Panc1 (cell line): Measurements from ENCODE around the gene CREB5. TPM values are rescaled to one million over a fixed set of nuclear protein-coding genes. Genes with fewer than 3 reads are reported as not detected.

Experiments used
- ATAC-seq: fragments of 200-7000 bp; cut with Tn5 transposase; 2 replicates; pipeline ENCODE4 v1.9.1; 2020; ENCODE audit warnings: mild to moderate bottlenecking, moderate library complexity
- BruUV-seq: library from RNA; stranded (reverse); fragments of 400-500 nt; replicated peaks from 2 replicates; lab custom pipeline; 2021; lab: Mats Ljungman, UMichigan
- CTCF ChIA-PET: fragments of 300-600 bp; sonication (Branson Sonifier 250); formaldehyde crosslinking; loops from one replicate; lab custom pipeline; 2022; ENCODE audit warnings: antibody characterized with exemption; lab: Charles Lee
- POLR2A ChIA-PET: fragments of 300-600 bp; sonication (Branson Sonifier 250); formaldehyde crosslinking; loops from one replicate; lab custom pipeline; 2022; ENCODE audit warnings: antibody characterized with exemption; lab: Charles Lee
- DNase-seq: peaks from one replicate; pipeline ENCODE4 v3.0.0-alpha.2; 2010; ENCODE audit warnings: low read depth, low spot score
- H3K27ac ChIP-seq: 2 replicates; pipeline ENCODE4 v1.5.1; 2011; ENCODE audit warnings: mild to moderate bottlenecking, low read length, inconsistent platforms
- H3K27me3 ChIP-seq: fragments of 200-500 bp; sonication (Bioruptor generic); 2 replicates; pipeline ENCODE4 v1.6.0; 2014; ENCODE audit warnings: low read length, inconsistent platforms; ENCODE audit not compliant: control insufficient read depth, insufficient read depth
- H3K36me3 ChIP-seq: fragments of 200-500 bp; sonication (Bioruptor generic); 2 replicates; pipeline ENCODE4 v1.5.1; 2014; ENCODE audit warnings: inconsistent platforms, mild to moderate bottlenecking, low read length, moderate library complexity; ENCODE audit not compliant: control insufficient read depth, insufficient read depth
- H3K4me1 ChIP-seq: 2 replicates; pipeline ENCODE4 v1.5.1; 2011; ENCODE audit warnings: inconsistent platforms, mild to moderate bottlenecking, low read length, moderate library complexity; ENCODE audit not compliant: control insufficient read depth, insufficient read depth
- H3K4me3 ChIP-seq, 2 experiments: 2 replicates each; pipeline ENCODE4 v1.5.1; 2011 to 2012; ENCODE audit warnings: low read depth in 2 of 2, low read length in 2 of 2, mild to moderate bottlenecking in 2 of 2, inconsistent platforms in 1 of 2, moderate library complexity in 1 of 2
- H3K9me3 ChIP-seq: fragments of 200-500 bp; sonication (Bioruptor generic); 2 replicates; pipeline ENCODE4 v1.5.1; 2014; ENCODE audit warnings: low read depth, mild to moderate bottlenecking, inconsistent platforms, low read length, moderate library complexity; ENCODE audit not compliant: control insufficient read depth, insufficient read depth
- POLR2AphosphoS5 ChIP-seq: IDR thresholded peaks from 2 replicates; pipeline ENCODE4 v1.6.1; 2012; ENCODE audit warnings: mild to moderate bottlenecking, low read depth, low read length, moderate library complexity
- REST ChIP-seq, 2 experiments: IDR thresholded peaks; 2 replicates each; pipeline ENCODE4 v1.6.1; 2011 to 2012; ENCODE audit warnings: low read depth in 2 of 2, control low read depth in 1 of 2, low read length in 1 of 2, mild to moderate bottlenecking in 1 of 2, moderate library complexity in 1 of 2; ENCODE audit not compliant: insufficient read depth in 1 of 2
- SIN3A ChIP-seq: IDR thresholded peaks from 2 replicates; pipeline ENCODE4 v1.6.1; 2012; ENCODE audit warnings: low read depth, mild to moderate bottlenecking, low read length, moderate library complexity, borderline replicate concordance; ENCODE audit not compliant: insufficient read depth
- TCF7L2 ChIP-seq: IDR thresholded peaks from 2 replicates; pipeline ENCODE4 v1.6.1; 2011; ENCODE audit warnings: mild to moderate bottlenecking, low read depth, low read length, inconsistent platforms
- in situ Hi-C: cut with HindIII; loops from 2 replicates; pipeline ENCODE4 v1.10.0; 2016; ENCODE audit warnings: low sequenced_read_pairs, low pct_unique_long_range_greater_than_20kb
- intact Hi-C: fragments of 100-400 bp; cut with micrococcal nuclease; formaldehyde crosslinking; loops from one replicate; pipeline ENCODE4 v1.10.0; 2022; ENCODE audit not compliant: unreplicated experiment
- total RNA-seq: library from RNA; stranded (reverse); gene quantifications from one replicate; pipeline ENCODE4 v1.2.1, GENCODE V29; 2021; ENCODE audit not compliant: unreplicated experiment
- TF ChIP-seq, protein P1 (sequence below): fragments of 450-650 bp; IDR thresholded peaks from 2 replicates; pipeline ENCODE4 v1.5.1; 2017; ENCODE audit warnings: mild to moderate bottlenecking

The CREB5 gene
- total RNA-seq, 1 experiment from 2014 or later, result 3.1 TPM

- in situ Hi-C loops, result no loop called here
- CTCF ChIA-PET, result no interaction called here
- no peak overlapping the region for H3K27ac ChIP-seq
- no peak for TF ChIP-seq TCF7L2
- TF ChIP-seq, protein P1, sequence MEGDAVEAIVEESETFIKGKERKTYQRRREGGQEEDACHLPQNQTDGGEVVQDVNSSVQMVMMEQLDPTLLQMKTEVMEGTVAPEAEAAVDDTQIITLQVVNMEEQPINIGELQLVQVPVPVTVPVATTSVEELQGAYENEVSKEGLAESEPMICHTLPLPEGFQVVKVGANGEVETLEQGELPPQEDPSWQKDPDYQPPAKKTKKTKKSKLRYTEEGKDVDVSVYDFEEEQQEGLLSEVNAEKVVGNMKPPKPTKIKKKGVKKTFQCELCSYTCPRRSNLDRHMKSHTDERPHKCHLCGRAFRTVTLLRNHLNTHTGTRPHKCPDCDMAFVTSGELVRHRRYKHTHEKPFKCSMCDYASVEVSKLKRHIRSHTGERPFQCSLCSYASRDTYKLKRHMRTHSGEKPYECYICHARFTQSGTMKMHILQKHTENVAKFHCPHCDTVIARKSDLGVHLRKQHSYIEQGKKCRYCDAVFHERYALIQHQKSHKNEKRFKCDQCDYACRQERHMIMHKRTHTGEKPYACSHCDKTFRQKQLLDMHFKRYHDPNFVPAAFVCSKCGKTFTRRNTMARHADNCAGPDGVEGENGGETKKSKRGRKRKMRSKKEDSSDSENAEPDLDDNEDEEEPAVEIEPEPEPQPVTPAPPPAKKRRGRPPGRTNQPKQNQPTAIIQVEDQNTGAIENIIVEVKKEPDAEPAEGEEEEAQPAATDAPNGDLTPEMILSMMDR, result no peak
- H3K9me3 ChIP-seq, result no peaks in the 10 kb centered on the region
- POLR2A ChIA-PET, result no interaction called here
- no TSS peak for BruUV-seq
- intact Hi-C loops, result no loop called here
- ATAC-seq (no peak), DNase-seq (no peak)
- no peak overlapping the region for H3K4me3 ChIP-seq
- H3K27me3 ChIP-seq, result peaks cover 5% of the 10 kb centered on the region; the same call in 1 of the 2 replicates
- no peaks in the 10 kb centered on the region for H3K36me3 ChIP-seq
- H3K4me1 ChIP-seq, result no peaks in the 10 kb centered on the region
These were observed 119.9 kb downstream of the CREB5 start for GRCh38 chr7:28532181-28532580.

GRCh38 chr7:28533267-28533666, 120.9 kb downstream of the CREB5 start:
- Histone ChIP-seq H3K36me3 (no peaks in the 10 kb centered on the region), H3K27ac (no peak overlapping the region), H3K27me3 (peaks cover 5% of the 10 kb centered on the region; the same call in 1 of the 2 replicates), H3K9me3 (no peaks in the 10 kb centered on the region), H3K4me1 (no peaks in the 10 kb centered on the region), H3K4me3 (no peak overlapping the region)
- DNase-seq (no peak), ATAC-seq (no peak)
- ChIA-PET CTCF (no interaction called here), POLR2A (no interaction called here)
- no peak for TF ChIP-seq SIN3A
- no peak for TF ChIP-seq TCF7L2
- TF ChIP-seq, protein P1, result no peak
- intact Hi-C loops (no loop called here), in situ Hi-C loops (no loop called here)
- BruUV-seq, result no TSS peak

DNA sequence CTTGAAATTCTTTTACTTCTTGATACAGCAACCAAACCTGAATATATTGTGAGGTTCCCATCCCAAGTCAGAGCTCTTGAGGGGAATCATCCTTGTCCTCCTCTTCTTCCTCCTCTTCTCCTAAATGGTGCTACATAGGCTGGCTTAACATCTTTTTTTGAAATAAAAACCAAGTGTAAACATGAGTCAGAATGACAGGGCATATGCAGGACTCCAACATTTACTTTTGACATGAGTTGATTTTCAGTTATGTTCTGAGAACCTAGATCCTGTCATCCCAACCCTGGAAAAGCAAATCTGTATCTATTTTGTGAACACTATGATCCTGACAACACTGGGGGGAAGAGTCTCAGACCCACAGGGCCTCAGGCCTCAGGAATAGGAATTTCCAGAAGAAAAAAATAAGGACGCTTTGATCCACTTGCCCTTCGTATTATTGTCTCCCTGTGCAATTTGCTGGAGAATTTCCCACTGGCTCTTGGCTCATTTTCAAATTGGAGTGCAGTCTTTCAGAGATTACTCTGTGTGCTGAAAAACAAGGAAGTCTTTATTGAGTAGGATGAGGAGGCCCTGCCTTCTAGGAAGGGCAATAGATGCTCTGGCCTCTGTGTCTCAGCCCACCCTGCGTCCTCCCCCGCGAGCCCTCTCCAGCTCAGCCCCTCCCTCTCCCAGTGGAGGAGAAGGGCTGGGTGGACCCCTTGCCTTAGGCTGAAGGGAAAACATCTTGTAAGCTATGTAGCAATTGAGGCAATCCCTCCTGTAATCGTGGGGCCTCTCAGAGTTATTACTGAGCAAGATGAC, 121.6 kb downstream of the CREB5 start:
- in situ Hi-C loops (no loop called here), intact Hi-C loops (no loop called here)
- H3K27me3 ChIP-seq, result peaks cover 8% of the 10 kb centered on the region
- POLR2A ChIA-PET, result no interaction called here
- CTCF ChIA-PET, result no interaction called here
- H3K36me3 ChIP-seq, result no peaks in the 10 kb centered on the region
- no TSS peak for BruUV-seq
- ATAC-seq (no peak), DNase-seq (no peak)
- no peak overlapping the region for H3K4me3 ChIP-seq
- no peak for TF ChIP-seq POLR2AphosphoS5
- no peak for TF ChIP-seq TCF7L2
- no peak for TF ChIP-seq REST (IDR thresholded peaks at IDR 0.05; ENCODE audit: insufficient read depth in 1 of 2, low read depth in 2 of 2, low read length in 1 of 2)
- H3K4me1 ChIP-seq, result no peaks in the 10 kb centered on the region
- no peaks in the 10 kb centered on the region for H3K9me3 ChIP-seq
- no peak overlapping the region for H3K27ac ChIP-seq
